CD4-positive, alpha-beta T cell (primary cell): ENCODE measurements around the gene GAGE12C. TPM values are rescaled to one million over a fixed set of nuclear protein-coding genes. Genes with fewer than 3 reads are reported as not detected.
"Not testable (repeated sequence)": the region's sequence is repeated elsewhere in the genome, so short reads cannot be mapped to it uniquely, and the experiment has no call there.

Experiments
- ATAC-seq: fragments of 200-7000 bp; cut with Tn5 transposase; one replicate; pipeline ENCODE4 v1.10.0; 2022; ENCODE audit warnings: mild to moderate bottlenecking; ENCODE audit not compliant: poor library complexity
- CTCF ChIA-PET: fragments of 350-600 bp; sonication (Branson Sonifier 250); formaldehyde crosslinking; loops from one replicate; lab custom pipeline; 2021; ENCODE audit warnings: antibody characterized with exemption, inconsistent platforms; lab: Charles Lee
- POLR2A ChIA-PET: fragments of 350-600 bp; sonication (Branson Sonifier 250); formaldehyde crosslinking; loops from one replicate; lab custom pipeline; 2021; ENCODE audit warnings: antibody characterized with exemption, inconsistent platforms; lab: Charles Lee
- DNase-seq, 14 experiments: peaks; one replicate each; pipeline ENCODE4 v3.0.0-alpha.2; 2013 to 2020; ENCODE audit warnings: mixed read lengths in 2 of 14
- H3K27ac ChIP-seq, 2 donors: one replicate each; pipeline versions ENCODE4 v1.5.1 to v1.7.0; 2013; ENCODE audit warnings: low read length in 2 of 2, low read depth in 1 of 2, mild to moderate bottlenecking in 1 of 2
- H3K27me3 ChIP-seq, 2 experiments: 1 replicate in 1 of 2; 2 replicates in 1 of 2; pipeline versions ENCODE4 v1.6.1 to v1.7.0; 2013; ENCODE audit warnings: low read length in 2 of 2, control low read depth in 1 of 2, mild to moderate bottlenecking in 1 of 2, moderate library complexity in 1 of 2; ENCODE audit not compliant: insufficient read depth in 2 of 2, control insufficient read depth in 1 of 2
- H3K36me3 ChIP-seq: one replicate; pipeline ENCODE4 v1.6.1; 2013; ENCODE audit warnings: low read length, control low read depth; ENCODE audit not compliant: insufficient read depth
- H3K4me1 ChIP-seq: one replicate; pipeline ENCODE4 v1.6.1; 2013; ENCODE audit warnings: low read length, control low read depth; ENCODE audit not compliant: insufficient read depth
- H3K4me3 ChIP-seq: one replicate; pipeline ENCODE4 v1.5.1; 2013; ENCODE audit warnings: mild to moderate bottlenecking, low read length, moderate library complexity
- H3K9me3 ChIP-seq, 2 experiments: 1 replicate in 1 of 2; 2 replicates in 1 of 2; pipeline versions ENCODE4 v1.6.1 to v1.7.0; 2013; ENCODE audit warnings: low read length in 2 of 2, mild to moderate bottlenecking in 2 of 2, control low read depth in 1 of 2, moderate library complexity in 1 of 2; ENCODE audit not compliant: control insufficient read depth in 1 of 2, insufficient read depth in 1 of 2
- H3K27ac Mint-ChIP-seq: one replicate; pipeline ENCODE4 v1.8.0; 2020; ENCODE audit warnings: mixed read lengths
- H3K27me3 Mint-ChIP-seq: one replicate; pipeline ENCODE4 v1.8.0; 2021; ENCODE audit warnings: mixed read lengths
- H3K36me3 Mint-ChIP-seq: one replicate; pipeline ENCODE4 v1.8.0; 2021; ENCODE audit warnings: low read depth, mixed read lengths
- H3K4me1 Mint-ChIP-seq: one replicate; pipeline ENCODE4 v1.8.0; 2021; ENCODE audit warnings: low read depth, mixed read lengths
- H3K4me3 Mint-ChIP-seq: one replicate; pipeline ENCODE4 v1.8.0; 2020; ENCODE audit warnings: mild to moderate bottlenecking, mixed read lengths
- H3K9me3 Mint-ChIP-seq: one replicate; pipeline ENCODE4 v1.8.0; 2020; ENCODE audit warnings: mixed read lengths
- intact Hi-C, 2 experiments: fragments of 100-400 bp; cut with DNase I in 1 of 2; cut with micrococcal nuclease in 1 of 2; formaldehyde crosslinking; loops; one replicate each; pipeline versions ENCODE4 v1.15.1 to v1.9.0; 2023 to 2025; cut with DNase I, micrococcal nuclease
- total RNA-seq, 174 experiments: library from RNA in 2 of 174; stranded (reverse) in 2 of 174; gene quantifications; one replicate each; pipeline ENCODE4 v1.2.3 and lab custom pipeline; 2021 to 2026

Gene GAGE12C
- total RNA-seq, 2 experiments from 2014 or later = not detected

GRCh38 chrX:49579649-49580048 lies 47.7 kb downstream of the GAGE12C start, which contains the start of gene GAGE12H:
Gene GAGE12H, plus strand, starts transcription at chrX:49579949. Its CDS starts 1,155 bp downstream, at chrX:49581104.
- H3K4me1 ChIP-seq, H3K9me3 ChIP-seq, H3K4me3 ChIP-seq, CTCF ChIA-PET, H3K27me3 ChIP-seq, H3K27me3 Mint-ChIP-seq, H3K27ac Mint-ChIP-seq, POLR2A ChIA-PET, DNase-seq, H3K36me3 Mint-ChIP-seq, ATAC-seq, intact Hi-C loops, H3K27ac ChIP-seq, H3K4me3 Mint-ChIP-seq, H3K4me1 Mint-ChIP-seq, H3K36me3 ChIP-seq, H3K9me3 Mint-ChIP-seq: not testable (repeated sequence)

Other genes with a start within 250 kb of the GAGE12C start
- gene GAGE10, start 228.5 kb upstream of the GAGE12C start, total RNA-seq = not detected
- not detected for gene GAGE12J, start 210.1 kb upstream of the GAGE12C start, total RNA-seq
- gene GAGE13, start 200.6 kb upstream of the GAGE12C start, total RNA-seq = not detected
- gene GAGE12D, start 9.6 kb downstream of the GAGE12C start, total RNA-seq = not detected
- not detected for gene GAGE12E, start 19.1 kb downstream of the GAGE12C start, total RNA-seq
- gene GAGE12F, start 28.7 kb downstream of the GAGE12C start, total RNA-seq = not detected
- not detected for gene GAGE12G, start 38.2 kb downstream of the GAGE12C start, total RNA-seq
- not detected for gene GAGE12H, start 47.8 kb downstream of the GAGE12C start, total RNA-seq
- gene GAGE2A, start 57.3 kb downstream of the GAGE12C start, total RNA-seq = not detected
- not detected for gene GAGE1, start 66.8 kb downstream of the GAGE12C start, total RNA-seq
- gene PAGE1, start 163.8 kb downstream of the GAGE12C start, total RNA-seq = not detected